ENCODE data around the gene SPIRE1. TPM values are rescaled to one million over a fixed set of nuclear protein-coding genes. Genes with fewer than 3 reads are reported as not detected.

The SPIRE1 gene
- total and polyA plus RNA-seq, 5 donors from 2014 or later, result 0.13 to 2.7 (median 0.55) TPM; not detected in 1

DNA sequence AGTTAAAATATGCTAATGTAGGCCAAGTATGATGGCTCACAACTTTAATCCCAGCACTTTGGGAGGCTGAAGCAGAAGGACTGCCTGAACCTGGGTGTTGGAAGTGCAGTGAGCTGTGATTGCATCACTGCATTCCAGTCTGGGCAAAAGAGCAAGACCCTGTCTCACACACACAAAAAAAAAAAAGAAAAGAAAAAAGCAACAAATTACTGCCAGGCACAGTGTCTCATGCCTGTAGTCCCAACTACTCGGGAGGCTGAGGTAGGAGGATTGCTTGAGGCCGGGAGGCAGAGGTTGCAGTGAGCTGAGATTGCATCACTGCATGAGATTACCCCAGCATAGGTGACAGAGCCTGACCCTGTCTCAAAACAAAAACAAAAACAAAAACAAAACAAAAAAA lies 139.6 kb downstream of the SPIRE1 start:
- H3K27me3 Mint-ChIP-seq, result peaks cover 16% of the 10 kb centered on the region
- H3K36me3 Mint-ChIP-seq, result no peaks in the 10 kb centered on the region
- Histone ChIP-seq H3K27me3 (ENCODE audit: control insufficient read depth, insufficient read depth, low read length) (peaks cover 6% of the 10 kb centered on the region), H3K9me3 (ENCODE audit: control insufficient read depth in 2 of 2, low read length in 2 of 2) (no peaks in the 10 kb centered on the region), H3K4me3 (ENCODE audit: low read depth, low read length) (no peak overlapping the region), H3K4me1 (ENCODE audit: control insufficient read depth, insufficient read depth, low read length, poor library complexity, severe bottlenecking) (no peaks in the 10 kb centered on the region), H3K36me3 (ENCODE audit: control insufficient read depth, insufficient read depth, low read length) (no peaks in the 10 kb centered on the region), H3K27ac (ENCODE audit: insufficient read depth, low read length, poor library complexity, severe bottlenecking) (no peak overlapping the region)
- no peak overlapping the region for H3K27ac Mint-ChIP-seq
- no peak for ATAC-seq (ENCODE audit: low read depth in 2 of 2)
- no peaks in the 10 kb centered on the region for H3K4me1 Mint-ChIP-seq
- DNase-seq, result no peak
- H3K4me3 Mint-ChIP-seq, result no peak overlapping the region
- no peaks in the 10 kb centered on the region for H3K9me3 Mint-ChIP-seq

DNA sequence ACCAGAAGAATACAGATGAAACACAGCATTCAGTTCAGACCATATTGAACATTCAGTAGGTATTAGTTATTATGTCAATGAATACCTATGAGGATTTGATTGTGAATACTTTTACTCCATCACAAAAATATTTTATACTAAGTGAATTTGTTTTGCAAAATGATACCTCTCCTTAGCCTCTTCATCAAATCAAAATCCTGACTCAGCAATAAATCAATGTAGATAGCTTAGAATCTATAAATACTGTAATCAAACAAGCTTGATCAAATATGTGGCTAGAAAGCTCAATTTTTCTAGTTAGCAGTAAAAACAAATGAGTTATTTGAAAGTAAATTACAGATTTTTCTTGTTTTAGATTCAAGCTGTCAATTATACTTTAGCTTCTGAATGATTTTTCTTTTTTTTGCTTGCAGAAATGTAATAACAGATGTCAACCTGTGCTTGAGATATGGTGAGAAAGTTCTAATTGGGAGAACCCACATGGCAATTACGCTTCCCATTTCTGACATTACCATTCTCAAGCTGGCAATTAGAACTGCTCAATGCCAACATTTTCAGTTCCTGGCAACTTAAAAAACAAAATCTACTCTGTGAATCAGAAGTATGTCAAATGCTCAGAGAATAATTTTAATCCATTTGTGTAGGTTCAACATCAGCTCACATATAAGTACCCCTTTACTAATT lies 140.6 kb downstream of the SPIRE1 start:
- no peak overlapping the region for H3K27ac ChIP-seq (ENCODE audit: insufficient read depth, low read length, poor library complexity, severe bottlenecking)
- H3K9me3 ChIP-seq (ENCODE audit: control insufficient read depth in 2 of 2, low read length in 2 of 2), result no peaks in the 10 kb centered on the region
- ATAC-seq (ENCODE audit: low read depth in 2 of 2), result no peak
- H3K4me1 Mint-ChIP-seq, result no peaks in the 10 kb centered on the region
- H3K27me3 ChIP-seq (ENCODE audit: control insufficient read depth, insufficient read depth, low read length), result peaks cover 4% of the 10 kb centered on the region
- H3K36me3 Mint-ChIP-seq, result no peaks in the 10 kb centered on the region
- H3K4me3 Mint-ChIP-seq, result no peak overlapping the region
- H3K27ac Mint-ChIP-seq, result no peak overlapping the region
- no peak overlapping the region for H3K4me3 ChIP-seq (ENCODE audit: low read depth, low read length)
- H3K4me1 ChIP-seq (ENCODE audit: control insufficient read depth, insufficient read depth, low read length, poor library complexity, severe bottlenecking), result no peaks in the 10 kb centered on the region
- H3K36me3 ChIP-seq (ENCODE audit: control insufficient read depth, insufficient read depth, low read length), result no peaks in the 10 kb centered on the region
- peaks cover 16% of the 10 kb centered on the region for H3K27me3 Mint-ChIP-seq
- DNase-seq, result no peak
- no peaks in the 10 kb centered on the region for H3K9me3 Mint-ChIP-seq

DNA sequence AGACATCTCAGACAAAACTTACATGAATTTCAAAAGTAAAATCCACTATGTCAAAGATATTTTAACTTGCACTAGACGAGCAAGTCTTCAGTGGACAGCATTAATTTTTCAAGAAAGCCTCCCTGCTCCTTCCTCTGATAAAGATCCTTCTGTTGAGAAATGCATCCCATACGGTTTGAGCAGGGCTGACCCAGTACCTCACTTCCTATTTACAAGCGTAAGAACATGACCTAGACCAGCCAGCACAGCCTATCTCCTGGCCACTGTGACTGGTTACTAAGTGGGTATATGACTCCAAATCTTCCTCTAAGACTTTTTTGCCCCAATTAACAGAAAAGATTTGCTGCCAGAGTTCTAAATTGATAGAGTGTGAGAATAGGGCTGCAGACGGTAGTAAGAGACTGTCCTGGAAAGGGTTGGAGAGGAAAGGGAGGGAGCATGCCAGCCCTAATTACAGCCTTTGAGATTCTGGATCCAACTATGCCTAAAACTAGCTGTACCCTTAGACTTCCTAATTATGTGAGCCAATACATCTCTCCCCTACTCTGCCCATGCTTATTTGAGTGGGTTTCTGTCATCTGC lies 141.8 kb downstream of the SPIRE1 start:
- no peaks in the 10 kb centered on the region for H3K36me3 Mint-ChIP-seq
- ATAC-seq (ENCODE audit: low read depth in 2 of 2) (no peak), DNase-seq (no peak)
- Histone ChIP-seq H3K4me3 (ENCODE audit: low read depth, low read length) (no peak overlapping the region), H3K9me3 (ENCODE audit: control insufficient read depth in 2 of 2, low read length in 2 of 2) (no peaks in the 10 kb centered on the region), H3K36me3 (ENCODE audit: control insufficient read depth, insufficient read depth, low read length) (no peaks in the 10 kb centered on the region), H3K27me3 (ENCODE audit: control insufficient read depth, insufficient read depth, low read length) (peaks cover 4% of the 10 kb centered on the region), H3K4me1 (ENCODE audit: control insufficient read depth, insufficient read depth, low read length, poor library complexity, severe bottlenecking) (no peaks in the 10 kb centered on the region), H3K27ac (ENCODE audit: insufficient read depth, low read length, poor library complexity, severe bottlenecking) (no peak overlapping the region)
- peaks cover 9% of the 10 kb centered on the region for H3K27me3 Mint-ChIP-seq
- no peaks in the 10 kb centered on the region for H3K4me1 Mint-ChIP-seq
- no peak overlapping the region for H3K4me3 Mint-ChIP-seq
- H3K27ac Mint-ChIP-seq, result no peak overlapping the region
- no peaks in the 10 kb centered on the region for H3K9me3 Mint-ChIP-seq

DNA sequence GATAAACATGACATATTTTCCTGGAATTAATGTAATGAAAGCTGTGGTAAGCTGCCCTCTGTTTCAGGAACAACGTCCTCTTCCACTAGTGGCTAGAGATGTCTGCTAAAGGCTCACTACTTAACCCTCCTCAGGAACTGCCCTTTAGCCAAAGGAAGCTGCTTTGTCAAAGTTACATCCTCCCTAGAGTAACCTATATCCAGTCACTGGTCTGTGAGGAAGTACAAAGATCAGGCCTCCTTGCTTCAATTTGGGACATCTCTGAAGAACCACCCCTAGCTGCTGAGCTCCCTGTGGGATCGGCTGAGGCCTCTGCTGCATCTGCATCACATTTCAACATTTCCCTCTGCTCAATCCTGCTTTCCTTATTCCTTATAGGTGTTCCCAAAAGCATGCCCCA lies 142.4 kb downstream of the SPIRE1 start:
- Mint-ChIP-seq H3K27ac (no peak overlapping the region), H3K27me3 (peaks cover 9% of the 10 kb centered on the region), H3K36me3 (no peaks in the 10 kb centered on the region), H3K4me3 (no peak overlapping the region), H3K4me1 (no peaks in the 10 kb centered on the region), H3K9me3 (no peaks in the 10 kb centered on the region)
- Histone ChIP-seq H3K4me1 (ENCODE audit: control insufficient read depth, insufficient read depth, low read length, poor library complexity, severe bottlenecking) (no peaks in the 10 kb centered on the region), H3K9me3 (ENCODE audit: control insufficient read depth in 2 of 2, low read length in 2 of 2) (no peaks in the 10 kb centered on the region), H3K36me3 (ENCODE audit: control insufficient read depth, insufficient read depth, low read length) (no peaks in the 10 kb centered on the region), H3K27ac (ENCODE audit: insufficient read depth, low read length, poor library complexity, severe bottlenecking) (no peak overlapping the region), H3K4me3 (ENCODE audit: low read depth, low read length) (no peak overlapping the region), H3K27me3 (ENCODE audit: control insufficient read depth, insufficient read depth, low read length) (peaks cover 4% of the 10 kb centered on the region)
- DNase-seq, result no peak
- ATAC-seq (ENCODE audit: low read depth in 2 of 2), result no peak

DNA sequence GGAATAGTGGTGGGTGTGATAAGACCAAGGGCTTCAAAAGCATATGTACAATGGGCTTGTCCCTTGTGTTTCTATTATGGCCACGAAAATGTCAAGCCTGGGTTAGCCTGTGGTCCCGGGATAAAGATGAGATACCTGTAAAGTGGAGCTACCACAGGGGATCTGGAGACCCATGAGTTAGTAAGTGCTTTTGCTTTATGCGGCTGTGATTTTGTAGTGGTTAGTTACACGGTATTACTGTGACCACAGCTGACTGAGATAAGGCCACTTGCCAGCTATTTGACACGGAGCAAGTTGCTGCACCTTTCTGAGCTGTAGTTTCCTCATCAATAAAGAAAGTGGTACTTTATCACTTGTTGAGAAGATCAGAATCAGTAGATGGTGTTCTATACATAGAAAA lies 150.9 kb downstream of the SPIRE1 start:
- H3K27ac ChIP-seq (ENCODE audit: insufficient read depth, low read length, poor library complexity, severe bottlenecking), result no peak overlapping the region
- no peaks in the 10 kb centered on the region for H3K9me3 ChIP-seq (ENCODE audit: control insufficient read depth in 2 of 2, low read length in 2 of 2)
- peak overlapping the region in 1 of 3 donors; percentile 26 for H3K27ac Mint-ChIP-seq
- no peaks in the 10 kb centered on the region for H3K36me3 Mint-ChIP-seq
- peaks cover 0 to 4% (median 0%) of the 10 kb centered on the region in 7 donors for H3K9me3 Mint-ChIP-seq
- no peaks in the 10 kb centered on the region for H3K4me1 Mint-ChIP-seq
- ATAC-seq (ENCODE audit: low read depth in 2 of 2) (no peak), DNase-seq (no peak)
- no peaks in the 10 kb centered on the region for H3K4me1 ChIP-seq (ENCODE audit: control insufficient read depth, insufficient read depth, low read length, poor library complexity, severe bottlenecking)
- no peaks in the 10 kb centered on the region for H3K27me3 ChIP-seq (ENCODE audit: control insufficient read depth, insufficient read depth, low read length)
- no peak overlapping the region for H3K4me3 Mint-ChIP-seq
- no peaks in the 10 kb centered on the region for H3K36me3 ChIP-seq (ENCODE audit: control insufficient read depth, insufficient read depth, low read length)
- H3K27me3 Mint-ChIP-seq, result peaks cover 4% of the 10 kb centered on the region
- H3K4me3 ChIP-seq (ENCODE audit: low read depth, low read length), result no peak overlapping the region

DNA sequence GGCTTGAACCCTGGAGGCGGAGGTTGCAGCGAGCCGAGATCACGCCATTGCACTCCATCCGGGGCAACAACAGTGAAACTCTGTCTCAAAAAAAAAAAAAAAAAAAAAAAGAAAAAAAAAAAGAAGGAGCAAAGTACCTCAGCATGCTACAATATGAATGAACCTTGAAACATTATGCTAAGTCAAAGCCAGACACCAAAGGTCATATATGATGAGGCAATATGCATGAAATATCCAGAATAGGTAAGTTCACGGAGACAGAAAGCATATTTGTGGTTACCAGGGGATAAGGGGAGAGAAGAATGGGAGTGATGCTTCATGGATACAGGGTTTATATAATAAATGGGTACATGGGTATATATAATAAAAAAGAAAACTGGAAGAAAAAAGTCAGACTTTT lies 156.9 kb downstream of the SPIRE1 start:
- no peak for ATAC-seq (ENCODE audit: low read depth in 2 of 2)
- peaks cover 0 to 7% (median 0%) of the 10 kb centered on the region in 7 donors for H3K9me3 Mint-ChIP-seq
- no peaks in the 10 kb centered on the region for H3K27me3 ChIP-seq (ENCODE audit: control insufficient read depth, insufficient read depth, low read length)
- H3K27ac Mint-ChIP-seq, result no peak overlapping the region
- H3K27ac ChIP-seq (ENCODE audit: insufficient read depth, low read length, poor library complexity, severe bottlenecking), result no peak overlapping the region
- H3K27me3 Mint-ChIP-seq, result peaks cover 4% of the 10 kb centered on the region
- no peaks in the 10 kb centered on the region for H3K4me1 ChIP-seq (ENCODE audit: control insufficient read depth, insufficient read depth, low read length, poor library complexity, severe bottlenecking)
- H3K36me3 ChIP-seq (ENCODE audit: control insufficient read depth, insufficient read depth, low read length), result no peaks in the 10 kb centered on the region
- H3K36me3 Mint-ChIP-seq, result no peaks in the 10 kb centered on the region
- no peak overlapping the region for H3K4me3 Mint-ChIP-seq
- H3K9me3 ChIP-seq (ENCODE audit: control insufficient read depth in 2 of 2, low read length in 2 of 2), result no peaks in the 10 kb centered on the region
- no peak overlapping the region for H3K4me3 ChIP-seq (ENCODE audit: low read depth, low read length)
- no peaks in the 10 kb centered on the region for H3K4me1 Mint-ChIP-seq
- DNase-seq, result no peak

DNA sequence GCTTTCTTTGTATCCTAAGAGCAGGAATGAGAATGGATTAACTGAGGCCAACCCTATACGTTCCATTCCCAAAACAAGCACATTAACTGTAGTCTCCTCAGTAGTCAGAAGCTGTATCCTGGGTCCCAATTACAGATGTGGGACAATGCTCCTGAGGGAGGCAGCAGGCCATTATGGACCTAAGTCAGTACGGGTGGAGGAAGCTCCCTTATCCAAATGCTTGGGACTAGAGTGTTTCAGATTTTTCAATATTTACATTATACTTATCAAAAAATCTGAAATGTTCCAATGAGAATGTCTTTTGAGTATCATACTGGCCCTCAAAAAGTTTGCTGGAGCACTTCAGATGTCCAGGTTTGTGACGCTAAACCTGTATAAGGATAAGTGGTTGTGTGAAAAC lies 160.1 kb downstream of the SPIRE1 start:
- Histone ChIP-seq H3K27ac (ENCODE audit: insufficient read depth, low read length, poor library complexity, severe bottlenecking) (no peak overlapping the region), H3K4me1 (ENCODE audit: control insufficient read depth, insufficient read depth, low read length, poor library complexity, severe bottlenecking) (no peaks in the 10 kb centered on the region), H3K4me3 (ENCODE audit: low read depth, low read length) (no peak overlapping the region), H3K36me3 (ENCODE audit: control insufficient read depth, insufficient read depth, low read length) (no peaks in the 10 kb centered on the region), H3K27me3 (ENCODE audit: control insufficient read depth, insufficient read depth, low read length) (no peaks in the 10 kb centered on the region), H3K9me3 (ENCODE audit: control insufficient read depth in 2 of 2, low read length in 2 of 2) (no peaks in the 10 kb centered on the region)
- H3K4me3 Mint-ChIP-seq, result no peak overlapping the region
- ATAC-seq (ENCODE audit: low read depth in 2 of 2) (no peak), DNase-seq (no peak)
- H3K4me1 Mint-ChIP-seq, result no peaks in the 10 kb centered on the region
- H3K9me3 Mint-ChIP-seq, result peaks cover 0 to 4% (median 0%) of the 10 kb centered on the region in 7 donors
- H3K27ac Mint-ChIP-seq, result no peak overlapping the region
- H3K36me3 Mint-ChIP-seq, result no peaks in the 10 kb centered on the region
- H3K27me3 Mint-ChIP-seq, result no peaks in the 10 kb centered on the region

DNA sequence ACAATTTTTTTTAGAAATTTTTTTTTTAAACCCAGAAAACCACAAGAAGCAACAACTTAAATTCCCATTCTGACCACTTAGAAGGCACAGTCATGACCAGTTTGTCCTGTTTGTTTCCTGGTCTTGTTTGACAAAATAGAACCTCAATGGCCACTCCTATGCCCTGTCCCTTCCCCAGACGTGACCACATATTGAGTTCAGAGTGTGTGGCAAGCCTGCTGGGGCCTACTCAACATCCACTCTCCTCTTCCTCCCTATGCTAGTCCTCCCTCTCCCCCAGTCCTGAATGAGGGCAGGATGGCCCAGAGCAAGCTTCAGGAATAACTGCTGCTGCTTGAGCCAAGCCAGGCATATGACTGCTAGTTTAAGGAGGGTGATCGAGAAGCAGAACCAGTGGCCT lies 160.6 kb downstream of the SPIRE1 start:
- Histone ChIP-seq H3K27me3 (ENCODE audit: control insufficient read depth, insufficient read depth, low read length) (no peaks in the 10 kb centered on the region), H3K36me3 (ENCODE audit: control insufficient read depth, insufficient read depth, low read length) (no peaks in the 10 kb centered on the region), H3K4me1 (ENCODE audit: control insufficient read depth, insufficient read depth, low read length, poor library complexity, severe bottlenecking) (no peaks in the 10 kb centered on the region), H3K9me3 (ENCODE audit: control insufficient read depth in 2 of 2, low read length in 2 of 2) (no peaks in the 10 kb centered on the region), H3K27ac (ENCODE audit: insufficient read depth, low read length, poor library complexity, severe bottlenecking) (no peak overlapping the region), H3K4me3 (ENCODE audit: low read depth, low read length) (no peak overlapping the region)
- ATAC-seq (ENCODE audit: low read depth in 2 of 2) (no peak), DNase-seq (no peak)
- Mint-ChIP-seq H3K4me1 (no peaks in the 10 kb centered on the region), H3K27me3 (no peaks in the 10 kb centered on the region), H3K36me3 (no peaks in the 10 kb centered on the region), H3K9me3 (peaks cover 0 to 4% (median 0%) of the 10 kb centered on the region in 7 donors), H3K27ac (no peak overlapping the region), H3K4me3 (no peak overlapping the region)
